ENCODE measurements around the gene CDK5RAP2. TPM values are rescaled to one million over a fixed set of nuclear protein-coding genes. Genes with fewer than 3 reads are reported as not detected.
A peak's percentile ranks its signal among the peaks of the same experiment; 100 is the strongest.

The CDK5RAP2 gene
- total RNA-seq, 4 donors from 2014 or later: 41.6 to 77.2 (median 43.2) TPM

GRCh38 chr9:120593250-120593954 is 13.4 kb upstream of the CDK5RAP2 start:
- H3K4me1 ChIP-seq: no peaks in the 10 kb centered on the region
- H3K9me3 ChIP-seq: peaks cover 0 to 6% (median 0%) of the 10 kb centered on the region in 3 donors
- WGBS, 2 donors (ENCODE audit: low coverage in 1 of 2): 72 to 82% methylated on average over 5 of the region's 5 CpGs
- TF ChIP-seq CTCF (IDR thresholded peaks at IDR 0.05) (no peak), POLR2AphosphoS5 (IDR thresholded peaks at IDR 0.05) (no peak), POLR2A (IDR thresholded peaks at IDR 0.05) (no peak), EP300 (IDR thresholded peaks at IDR 0.05) (no peak)
- no peak overlapping the region for H3K27ac ChIP-seq
- no peak overlapping the region for H3K4me3 ChIP-seq
- no peaks in the 10 kb centered on the region for H3K27me3 ChIP-seq
- no peak for ATAC-seq
- H3K36me3 ChIP-seq: no peaks in the 10 kb centered on the region

DNA sequence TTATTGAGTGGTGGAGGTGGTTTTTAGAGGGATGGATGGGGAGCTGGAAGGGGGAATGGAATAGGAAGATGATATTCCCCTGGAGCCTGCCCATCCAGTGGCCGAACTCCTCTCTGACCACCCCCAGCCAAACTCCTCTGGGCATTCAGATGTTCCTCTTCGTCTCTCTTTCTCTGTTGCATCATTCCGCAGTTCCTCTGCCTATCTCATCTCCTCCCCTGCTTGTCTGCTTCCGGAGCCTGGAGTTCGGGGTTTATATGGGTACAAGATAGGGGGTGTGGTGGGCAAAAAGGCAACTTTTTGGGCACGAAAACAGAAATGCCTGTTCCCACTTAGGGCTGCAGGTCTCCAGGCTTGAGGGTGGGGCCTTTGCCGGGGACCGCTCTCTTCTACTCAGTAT is 12.2 kb upstream of the CDK5RAP2 start:
- no peaks in the 10 kb centered on the region for H3K27me3 ChIP-seq
- H3K4me3 ChIP-seq: no peak overlapping the region
- no peak for ATAC-seq
- 91 to 100% methylated on average over 1 to 8 of the region's 8 CpGs for WGBS, 2 donors (ENCODE audit: low coverage in 1 of 2)
- H3K36me3 ChIP-seq: no peaks in the 10 kb centered on the region
- H3K9me3 ChIP-seq: peaks cover 0 to 6% (median 0%) of the 10 kb centered on the region in 3 donors
- TF ChIP-seq POLR2A (IDR thresholded peaks at IDR 0.05) (no peak), POLR2AphosphoS5 (IDR thresholded peaks at IDR 0.05) (no peak), EP300 (IDR thresholded peaks at IDR 0.05) (no peak), CTCF (IDR thresholded peaks at IDR 0.05) (no peak)
- H3K27ac ChIP-seq: no peak overlapping the region
- H3K4me1 ChIP-seq: no peaks in the 10 kb centered on the region

GRCh38 chr9:120587328-120587727 is 7.4 kb upstream of the CDK5RAP2 start:
- TF ChIP-seq EP300 (IDR thresholded peaks at IDR 0.05) (no peak), CTCF (IDR thresholded peaks at IDR 0.05) (no peak), POLR2AphosphoS5 (IDR thresholded peaks at IDR 0.05) (no peak), POLR2A (IDR thresholded peaks at IDR 0.05) (no peak)
- Histone ChIP-seq H3K36me3 (no peaks in the 10 kb centered on the region), H3K4me3 (no peak overlapping the region), H3K4me1 (no peaks in the 10 kb centered on the region), H3K9me3 (peaks cover 0 to 6% (median 0%) of the 10 kb centered on the region in 3 donors), H3K27me3 (no peaks in the 10 kb centered on the region), H3K27ac (no peak overlapping the region)
- 14 to 50% methylated on average over 1 of the region's 1 CpG for WGBS, 2 donors (ENCODE audit: low coverage in 1 of 2)
- ATAC-seq: no peak

- no peak overlapping the region for H3K4me3 ChIP-seq
- H3K36me3 ChIP-seq: no peaks in the 10 kb centered on the region
- peak overlapping the region in 3 of 4 donors; percentile 31 to 53 (median 45) for H3K27ac ChIP-seq
- WGBS, 2 donors (ENCODE audit: low coverage in 1 of 2): 56 to 67% methylated on average over 2 to 3 of the region's 3 CpGs
- no peaks in the 10 kb centered on the region for H3K27me3 ChIP-seq
- no peaks in the 10 kb centered on the region for H3K9me3 ChIP-seq
- H3K4me1 ChIP-seq: peaks cover 4 to 12% (median 5%) of the 10 kb centered on the region in 3 donors
- no peak for ATAC-seq
- TF ChIP-seq POLR2A (IDR thresholded peaks at IDR 0.05): no peak
- no peak for TF ChIP-seq CTCF (IDR thresholded peaks at IDR 0.05)
- TF ChIP-seq POLR2AphosphoS5 (IDR thresholded peaks at IDR 0.05): no peak
- no peak for TF ChIP-seq EP300 (IDR thresholded peaks at IDR 0.05)
Measured at GRCh38 chr9:120583958-120584369, 4.0 kb upstream of the CDK5RAP2 start.
